Activated CD8-positive, alpha-beta T cell treated with anti-CD3 and anti-CD28 coated beads, Interleukin-2, amount 10 ng/mL, durations not matched to agents 7 days and 5 days (primary cell): ENCODE results near the gene ZBTB45. TPM values are rescaled to one million over a fixed set of nuclear protein-coding genes. Genes with fewer than 3 reads are reported as not detected.

Experiments
- ATAC-seq: fragments of 150-1000 bp; cut with Tn5 transposase; one replicate; pipeline ENCODE4 v1.10.0; 2021; ENCODE audit warnings: moderate library complexity
- CTCF ChIA-PET: fragments of 350-600 bp; sonication (Branson Sonifier 250); formaldehyde crosslinking; loops from one replicate; lab custom pipeline; 2021; ENCODE audit warnings: antibody characterized with exemption; lab: Charles Lee
- POLR2A ChIA-PET: fragments of 350-600 bp; sonication (Branson Sonifier 250); formaldehyde crosslinking; loops from one replicate; lab custom pipeline; 2021; ENCODE audit warnings: antibody characterized with exemption; lab: Charles Lee
- DNase-seq: peaks from one replicate; pipeline ENCODE4 v3.0.0-alpha.2; 2020
- H3K27ac Mint-ChIP-seq: one replicate; pipeline ENCODE4 v1.8.0; 2021; ENCODE audit warnings: mild to moderate bottlenecking, mixed read lengths
- H3K27me3 Mint-ChIP-seq: one replicate; pipeline ENCODE4 v1.8.0; 2021; ENCODE audit warnings: low read depth, mixed read lengths
- H3K36me3 Mint-ChIP-seq: one replicate; pipeline ENCODE4 v1.8.0; 2021; ENCODE audit warnings: low read depth, mixed read lengths
- H3K4me1 Mint-ChIP-seq: one replicate; pipeline ENCODE4 v1.8.0; 2021; ENCODE audit warnings: low read depth, mixed read lengths
- H3K4me3 Mint-ChIP-seq: one replicate; pipeline ENCODE4 v1.8.0; 2021; ENCODE audit warnings: mild to moderate bottlenecking, mixed read lengths
- H3K9me3 Mint-ChIP-seq: one replicate; pipeline ENCODE4 v1.8.0; 2022; ENCODE audit warnings: mixed read lengths; ENCODE audit not compliant: insufficient read depth
- total RNA-seq, 2 experiments: library from RNA; stranded (reverse); gene quantifications; one replicate each; pipeline ENCODE4 v1.2.3, GENCODE V29; 2021

The ZBTB45 gene
- total RNA-seq, 2 experiments from 2014 or later, result 13.9 to 16.7 TPM

GRCh38 chr19:58480831-58481230, 38.8 kb downstream of the ZBTB45 start:
- ChIA-PET POLR2A (interaction anchor here (0.8 kb wide), 1 partner anchor 103 kb away, joined by 3 read pairs; no protein-coding TSS in a partner anchor), CTCF (no interaction called here)
- Mint-ChIP-seq H3K36me3 (peaks cover 2% of the 10 kb centered on the region), H3K27ac (no peak overlapping the region), H3K9me3 (no peaks in the 10 kb centered on the region), H3K27me3 (no peaks in the 10 kb centered on the region), H3K4me3 (no peak overlapping the region), H3K4me1 (peaks cover 9% of the 10 kb centered on the region)
- ATAC-seq (no peak), DNase-seq (no peak)

GRCh38 chr19:58480481-58480830, 39.2 kb downstream of the ZBTB45 start:
- no peaks in the 10 kb centered on the region for H3K27me3 Mint-ChIP-seq
- ChIA-PET CTCF (no interaction called here), POLR2A (interaction anchor here (0.8 kb wide), 1 partner anchor 103 kb away, joined by 3 read pairs; no protein-coding TSS in a partner anchor)
- H3K27ac Mint-ChIP-seq, result no peak overlapping the region
- peaks cover 9% of the 10 kb centered on the region for H3K4me1 Mint-ChIP-seq
- DNase-seq (no peak), ATAC-seq (no peak)
- no peaks in the 10 kb centered on the region for H3K9me3 Mint-ChIP-seq
- H3K36me3 Mint-ChIP-seq, result peaks cover 2% of the 10 kb centered on the region
- no peak overlapping the region for H3K4me3 Mint-ChIP-seq

GRCh38 chr19:58479736-58480480, 39.7 kb downstream of the ZBTB45 start:
- POLR2A ChIA-PET, result interaction anchor here (0.8 kb wide), 1 partner anchor 103 kb away, joined by 3 read pairs; no protein-coding TSS in a partner anchor
- Mint-ChIP-seq H3K27ac (no peak overlapping the region), H3K9me3 (no peaks in the 10 kb centered on the region), H3K27me3 (no peaks in the 10 kb centered on the region), H3K4me3 (no peak overlapping the region), H3K4me1 (peaks cover 15% of the 10 kb centered on the region), H3K36me3 (peaks cover 2% of the 10 kb centered on the region)
- CTCF ChIA-PET, result no interaction called here
- DNase-seq, result no peak
- ATAC-seq, result no peak

DNA sequence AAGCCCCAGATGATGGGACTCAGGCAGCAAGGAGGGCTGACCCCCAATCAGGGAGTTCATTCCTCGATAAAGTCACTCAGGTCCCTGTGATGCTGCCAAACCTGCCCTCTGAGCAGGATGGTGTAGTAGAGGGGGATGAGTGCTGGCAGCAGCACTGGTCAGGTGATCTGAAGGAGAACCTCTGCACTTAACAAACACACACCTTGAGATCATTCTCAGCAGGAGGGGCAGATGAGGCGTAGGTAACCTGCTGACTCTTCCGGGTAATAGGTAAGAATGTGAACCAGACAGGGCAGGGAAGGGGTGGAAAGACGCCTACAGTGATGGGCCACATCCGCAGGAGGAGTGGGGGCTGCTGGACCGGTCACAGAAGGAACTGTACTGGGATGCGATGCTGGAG, 40.3 kb downstream of the ZBTB45 start:
- H3K27me3 Mint-ChIP-seq, result no peaks in the 10 kb centered on the region
- peaks cover 2% of the 10 kb centered on the region for H3K36me3 Mint-ChIP-seq
- DNase-seq (no peak), ATAC-seq (no peak)
- no peaks in the 10 kb centered on the region for H3K9me3 Mint-ChIP-seq
- ChIA-PET CTCF (no interaction called here), POLR2A (no interaction called here)
- peaks cover 21% of the 10 kb centered on the region for H3K4me1 Mint-ChIP-seq
- H3K27ac Mint-ChIP-seq, result peak overlapping the region; percentile 49
- no peak overlapping the region for H3K4me3 Mint-ChIP-seq

- ChIA-PET CTCF (interaction anchor here (3.7 kb wide), 1 partner anchor 36 kb away, joined by 12 read pairs; no protein-coding TSS in a partner anchor), POLR2A (interaction anchor here (0.5 to 0.6 kb wide), 2 partner anchors 17 to 149 kb away, joined by 3 to 5 read pairs; no protein-coding TSS in a partner anchor)
- Mint-ChIP-seq H3K9me3 (no peaks in the 10 kb centered on the region), H3K36me3 (peaks cover 8% of the 10 kb centered on the region), H3K27me3 (no peaks in the 10 kb centered on the region), H3K4me3 (no peak overlapping the region), H3K27ac (peak overlapping the region; percentile 100), H3K4me1 (peaks cover 26% of the 10 kb centered on the region)
- ATAC-seq (no peak), DNase-seq (no peak)
Measured at GRCh38 chr19:58477871-58478270, 41.7 kb downstream of the ZBTB45 start.

DNA sequence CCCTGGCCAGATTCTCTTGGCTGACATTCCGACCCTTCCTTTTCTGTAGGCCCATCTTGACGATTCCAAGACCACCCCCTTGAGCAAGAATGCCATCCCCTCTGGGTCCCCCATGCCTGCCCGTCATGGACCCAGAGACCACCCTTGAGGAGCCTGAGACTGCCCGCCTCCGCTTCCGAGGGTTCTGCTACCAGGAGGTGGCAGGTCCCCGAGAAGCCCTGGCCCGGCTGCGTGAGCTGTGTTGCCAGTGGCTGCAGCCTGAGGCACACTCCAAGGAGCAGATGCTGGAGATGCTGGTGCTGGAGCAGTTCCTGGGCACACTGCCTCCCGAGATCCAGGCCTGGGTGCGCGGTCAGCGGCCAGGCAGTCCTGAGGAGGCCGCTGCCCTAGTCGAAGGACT, 42.5 kb downstream of the ZBTB45 start:
- Mint-ChIP-seq H3K27me3 (no peaks in the 10 kb centered on the region), H3K36me3 (peaks cover 14% of the 10 kb centered on the region), H3K4me3 (peak overlapping the region; percentile 91), H3K27ac (peak overlapping the region; percentile 100), H3K9me3 (no peaks in the 10 kb centered on the region), H3K4me1 (peaks cover 26% of the 10 kb centered on the region)
- DNase-seq (peak; percentile 20), ATAC-seq (no peak)
- ChIA-PET POLR2A (interaction anchor here (0.5 to 1.0 kb wide), 3 partner anchors 16 to 37 kb away, joined by 4 to 5 read pairs (median 4); no protein-coding TSS in a partner anchor), CTCF (interaction anchor here (3.7 kb wide), 1 partner anchor 36 kb away, joined by 12 read pairs; no protein-coding TSS in a partner anchor)

- Mint-ChIP-seq H3K27ac (peak overlapping the region; percentile 100), H3K4me1 (peaks cover 26% of the 10 kb centered on the region), H3K9me3 (no peaks in the 10 kb centered on the region), H3K36me3 (peaks cover 16% of the 10 kb centered on the region), H3K27me3 (no peaks in the 10 kb centered on the region), H3K4me3 (peak overlapping the region; percentile 91)
- ChIA-PET POLR2A (interaction anchor here (0.6 to 1.7 kb wide), 4 partner anchors 21 to 294 kb away, joined by 3 to 5 read pairs (median 4); partner anchors contain the start of genes SLC27A5 and ZNF274), CTCF (interaction anchor here (1.0 to 3.7 kb wide), 2 partner anchors 37 kb away, joined by 3 to 12 read pairs; partner anchors contain the start of gene ZNF132)
- ATAC-seq (no peak), DNase-seq (no peak)
Measured at GRCh38 chr19:58476498-58477015, 43.1 kb downstream of the ZBTB45 start.

GRCh38 chr19:58475714-58476497, 43.7 kb downstream of the ZBTB45 start, which contains the start of gene ZNF446:
TSS of gene ZNF446 (plus strand) at chr19:58476352. CDS start at chr19:58477219, 867 bp downstream.
- ATAC-seq, result peak; percentile 92
- H3K27ac Mint-ChIP-seq, result peak within 1 kb of the TSS; percentile 100
- H3K4me3 Mint-ChIP-seq, result peak within 1 kb of the TSS; percentile 91
- H3K4me1 Mint-ChIP-seq, result peaks cover 26% of the 10 kb centered on the region
- DNase-seq, result peak; percentile 99
- CTCF ChIA-PET, result interaction anchor here (0.7 to 3.7 kb wide), 4 partner anchors 36 to 106 kb away, joined by 3 to 12 read pairs (median 7); partner anchors contain the start of genes ZBTB45 and ZNF132
- no peaks in the 10 kb centered on the region for H3K27me3 Mint-ChIP-seq
- H3K9me3 Mint-ChIP-seq, result no peaks in the 10 kb centered on the region
- POLR2A ChIA-PET, result interaction anchor here (0.6 to 1.7 kb wide), 4 partner anchors 36 to 293 kb away, joined by 3 to 5 read pairs (median 3); partner anchors contain the start of genes SLC27A5, ZBTB45 and ZNF274
- peaks cover 17% of the 10 kb centered on the region for H3K36me3 Mint-ChIP-seq

DNA sequence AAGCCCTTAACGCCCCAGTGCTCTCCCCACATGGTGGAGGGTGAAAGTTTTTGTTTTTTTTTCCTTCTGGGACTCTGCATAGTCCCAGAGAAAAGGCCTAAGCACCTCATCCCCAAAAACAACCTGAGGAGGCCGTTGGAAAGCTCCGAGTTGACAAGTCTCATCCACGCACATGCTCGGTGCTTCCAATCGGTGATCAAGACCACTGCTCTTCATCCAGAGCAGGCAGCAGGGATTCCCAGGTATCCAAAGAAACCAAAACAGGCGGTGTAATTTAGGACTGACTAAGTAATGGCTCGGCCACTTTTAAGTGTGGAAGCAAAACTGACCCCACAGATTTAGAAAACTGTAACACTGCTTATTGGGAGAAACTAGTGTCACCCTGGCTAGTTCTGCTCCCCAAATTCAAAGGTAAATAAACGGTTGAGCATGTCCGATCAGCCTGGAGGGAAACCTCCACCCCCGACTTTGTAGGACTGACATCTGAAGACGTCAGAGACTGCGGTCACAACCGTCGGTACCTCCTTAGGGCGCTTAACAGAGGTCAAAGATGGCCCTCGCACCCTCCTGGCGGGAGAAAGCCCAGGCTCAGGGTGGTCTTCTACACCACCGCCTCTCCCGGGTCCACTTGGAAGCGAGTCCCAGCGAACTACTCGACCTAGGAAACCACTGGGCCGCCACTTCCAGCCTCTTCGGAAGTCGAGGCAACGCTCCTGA, 44.5 kb downstream of the ZBTB45 start:
- peak overlapping the region; percentile 91 for H3K4me3 Mint-ChIP-seq
- peak overlapping the region; percentile 100 for H3K27ac Mint-ChIP-seq
- H3K27me3 Mint-ChIP-seq, result no peaks in the 10 kb centered on the region
- H3K4me1 Mint-ChIP-seq, result peaks cover 26% of the 10 kb centered on the region
- no peaks in the 10 kb centered on the region for H3K9me3 Mint-ChIP-seq
- CTCF ChIA-PET, result interaction anchor here (0.7 to 3.7 kb wide), 3 partner anchors 38 to 106 kb away, joined by 3 to 12 read pairs (median 11); partner anchors contain the start of gene ZBTB45
- POLR2A ChIA-PET, result interaction anchor here (0.6 to 1.7 kb wide), 3 partner anchors 39 to 292 kb away, joined by 3 to 5 read pairs (median 3); partner anchors contain the start of genes ZBTB45 and ZNF274
- peaks cover 23% of the 10 kb centered on the region for H3K36me3 Mint-ChIP-seq
- DNase-seq, result no peak
- peak; percentile 17 for ATAC-seq

GRCh38 chr19:58474291-58474996, 45.2 kb downstream of the ZBTB45 start:
- Mint-ChIP-seq H3K36me3 (peaks cover 23% of the 10 kb centered on the region), H3K27ac (peak overlapping the region; percentile 100), H3K27me3 (no peaks in the 10 kb centered on the region), H3K9me3 (no peaks in the 10 kb centered on the region), H3K4me1 (peaks cover 26% of the 10 kb centered on the region), H3K4me3 (peak overlapping the region; percentile 91)
- ATAC-seq (no peak), DNase-seq (peak; percentile 19)
- ChIA-PET CTCF (interaction anchor here (2.9 to 3.7 kb wide), 2 partner anchors 39 to 45 kb away, joined by 11 to 12 read pairs; partner anchors contain the start of gene ZBTB45), POLR2A (no interaction called here)
